ENCODE measurements around the gene PFDN1.

DNA sequence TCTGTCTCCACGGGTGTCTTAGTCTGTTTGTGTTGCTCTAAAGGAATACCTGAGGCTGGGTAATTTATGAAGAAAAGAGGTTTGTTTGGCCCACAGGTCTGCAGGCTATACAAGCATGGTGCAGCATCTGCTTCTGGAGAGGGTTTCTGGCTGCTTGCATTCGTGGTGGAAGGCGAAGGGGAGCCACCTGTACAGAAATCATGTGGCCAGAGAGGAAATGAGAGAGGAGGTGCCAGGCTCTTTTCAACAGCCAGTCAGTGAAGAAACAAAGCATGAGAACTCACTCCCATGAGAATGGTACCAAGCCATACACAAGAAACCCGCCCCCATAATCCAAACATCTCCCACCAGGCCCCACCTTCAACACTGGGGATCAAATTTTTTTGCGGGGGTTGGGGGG is 53.4 kb downstream of the PFDN1 start:
- TF ChIP-seq, protein P1, sequence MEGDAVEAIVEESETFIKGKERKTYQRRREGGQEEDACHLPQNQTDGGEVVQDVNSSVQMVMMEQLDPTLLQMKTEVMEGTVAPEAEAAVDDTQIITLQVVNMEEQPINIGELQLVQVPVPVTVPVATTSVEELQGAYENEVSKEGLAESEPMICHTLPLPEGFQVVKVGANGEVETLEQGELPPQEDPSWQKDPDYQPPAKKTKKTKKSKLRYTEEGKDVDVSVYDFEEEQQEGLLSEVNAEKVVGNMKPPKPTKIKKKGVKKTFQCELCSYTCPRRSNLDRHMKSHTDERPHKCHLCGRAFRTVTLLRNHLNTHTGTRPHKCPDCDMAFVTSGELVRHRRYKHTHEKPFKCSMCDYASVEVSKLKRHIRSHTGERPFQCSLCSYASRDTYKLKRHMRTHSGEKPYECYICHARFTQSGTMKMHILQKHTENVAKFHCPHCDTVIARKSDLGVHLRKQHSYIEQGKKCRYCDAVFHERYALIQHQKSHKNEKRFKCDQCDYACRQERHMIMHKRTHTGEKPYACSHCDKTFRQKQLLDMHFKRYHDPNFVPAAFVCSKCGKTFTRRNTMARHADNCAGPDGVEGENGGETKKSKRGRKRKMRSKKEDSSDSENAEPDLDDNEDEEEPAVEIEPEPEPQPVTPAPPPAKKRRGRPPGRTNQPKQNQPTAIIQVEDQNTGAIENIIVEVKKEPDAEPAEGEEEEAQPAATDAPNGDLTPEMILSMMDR (IDR thresholded peaks at IDR 0.05; ENCODE audit: low read length), result no peak
- TF ChIP-seq EZH2 (IDR thresholded peaks at IDR 0.05; ENCODE audit: borderline replicate concordance, low read length), result no peak
